MM.1S (cell line): ENCODE data around the gene WTIP.

Experiments
- DNase-seq: peaks from one replicate; pipeline ENCODE4 v3.0.0-alpha.2; 2015
- H2AFZ ChIP-seq: fragments of 300-600 bp; sonication (generic); 2 replicates; pipeline ENCODE4 v1.6.0; 2016; ENCODE audit warnings: antibody characterized with exemption, low read length
- H3F3A ChIP-seq: fragments of 300-600 bp; sonication (generic); 2 replicates; pipeline ENCODE4 v1.6.1; 2016; ENCODE audit warnings: mild to moderate bottlenecking, antibody characterized with exemption, low read length, moderate library complexity, mixed read lengths; ENCODE audit not compliant: insufficient read depth
- H3K27ac ChIP-seq: fragments of 300-600 bp; sonication (generic); 2 replicates; pipeline ENCODE4 v1.5.1; 2016; ENCODE audit warnings: mild to moderate bottlenecking, low read length
- H3K27me3 ChIP-seq: fragments of 300-600 bp; sonication (generic); replicated peaks from 2 replicates; pipeline ENCODE4 v1.6.0; 2016; ENCODE audit warnings: low read length; ENCODE audit not compliant: insufficient read depth
- H3K36me3 ChIP-seq: fragments of 300-600 bp; sonication (generic); replicated peaks from 2 replicates; pipeline ENCODE4 v1.6.1; 2016; ENCODE audit warnings: mild to moderate bottlenecking, low read length, mixed read lengths; ENCODE audit not compliant: insufficient read depth
- H3K4me1 ChIP-seq: fragments of 300-600 bp; sonication (generic); 2 replicates; pipeline ENCODE4 v1.6.1; 2016; ENCODE audit warnings: low read length, mixed read lengths
- H3K4me2 ChIP-seq: fragments of 300-600 bp; sonication (generic); 2 replicates; pipeline ENCODE4 v1.6.0; 2016; ENCODE audit warnings: low read depth, low read length
- H3K4me3 ChIP-seq: fragments of 300-600 bp; sonication (generic); 2 replicates; pipeline ENCODE4 v1.5.1; 2016; ENCODE audit warnings: low read length, mixed read lengths
- H3K79me2 ChIP-seq: fragments of 300-600 bp; sonication (generic); 2 replicates; pipeline ENCODE4 v1.6.1; 2016; ENCODE audit warnings: mixed run types, low read length, mixed read lengths
- H3K9ac ChIP-seq: fragments of 300-600 bp; sonication (generic); 2 replicates; pipeline ENCODE4 v1.6.1; 2016; ENCODE audit warnings: low read length, mixed read lengths
- H3K9me2 ChIP-seq: fragments of 300-600 bp; sonication (generic); replicated peaks from 2 replicates; pipeline ENCODE4 v1.6.1; 2016; ENCODE audit warnings: mild to moderate bottlenecking, low read length, mixed read lengths; ENCODE audit not compliant: insufficient read depth
- H3K9me3 ChIP-seq: fragments of 300-600 bp; sonication (generic); replicated peaks from 2 replicates; pipeline ENCODE4 v1.6.1; 2016; ENCODE audit warnings: mild to moderate bottlenecking, low read length, mixed read lengths; ENCODE audit not compliant: insufficient read depth
- H4K20me1 ChIP-seq: fragments of 300-600 bp; sonication (generic); 2 replicates; pipeline ENCODE4 v1.6.1; 2016; ENCODE audit warnings: mild to moderate bottlenecking, low read length, moderate library complexity, mixed read lengths; ENCODE audit not compliant: insufficient read depth
- CTCF ChIP-seq: fragments of 300-600 bp; sonication (generic); IDR thresholded peaks from 2 replicates; pipeline ENCODE4 v1.5.1; 2016; ENCODE audit warnings: antibody characterized with exemption, low read length, mixed read lengths
- EZH2 ChIP-seq: fragments of 300-600 bp; sonication (generic); optimal IDR thresholded peaks from 2 replicates; pipeline ENCODE3; 2017; ENCODE audit warnings: low read depth, mild to moderate bottlenecking, antibody characterized with exemption, low read length, mixed read lengths
- EZH2phosphoT487 ChIP-seq: fragments of 300-600 bp; sonication (generic); IDR thresholded peaks from 2 replicates; pipeline ENCODE4 v1.6.1; 2018; ENCODE audit warnings: antibody characterized with exemption, low read length

Gene WTIP

GRCh38 chr19:34480971-34481841 is at the start of gene WTIP:
TSS of gene WTIP (plus strand) at chr19:34481758. CDS start at chr19:34481975, 217 bp downstream.
- TF ChIP-seq EZH2: no peak
- TF ChIP-seq CTCF: no peak
- TF ChIP-seq EZH2phosphoT487: no peak
- Histone ChIP-seq H3K4me1 (no peaks in the 10 kb centered on the region), H2AFZ (no peak within 1 kb of the TSS), H3K36me3 (no peaks in the 10 kb centered on the region), H3K9me3 (no peaks in the 10 kb centered on the region), H3K27ac (no peak within 1 kb of the TSS), H3K9me2 (no peaks in the 10 kb centered on the region), H3K9ac (no peak within 1 kb of the TSS), H3K79me2 (no peaks in the 10 kb centered on the region), H3K4me2 (no peak within 1 kb of the TSS), H3K27me3 (no peaks in the 10 kb centered on the region), H3K4me3 (no peak within 1 kb of the TSS), H4K20me1 (no peaks in the 10 kb centered on the region), H3F3A (no peaks in the 10 kb centered on the region)
- no peak for DNase-seq

- H4K20me1 ChIP-seq: peaks cover 43% of the 10 kb centered on the region
Measured at GRCh38 chr19:34432797-34433196, 48.8 kb upstream of the WTIP start.

GRCh38 chr19:34436716-34437115 is 44.8 kb upstream of the WTIP start:
- H3K27me3 ChIP-seq: no peaks in the 10 kb centered on the region
- H3K9me3 ChIP-seq: no peaks in the 10 kb centered on the region
- no peaks in the 10 kb centered on the region for H3F3A ChIP-seq
- no peak overlapping the region for H3K4me3 ChIP-seq
- H3K36me3 ChIP-seq: peaks cover 29% of the 10 kb centered on the region
- H3K9me2 ChIP-seq: no peaks in the 10 kb centered on the region
- peaks cover 18% of the 10 kb centered on the region for H4K20me1 ChIP-seq
- peaks cover 94% of the 10 kb centered on the region for H3K79me2 ChIP-seq
- no peak overlapping the region for H3K4me2 ChIP-seq
- H3K9ac ChIP-seq: no peak overlapping the region
- no peak overlapping the region for H3K27ac ChIP-seq
- no peak overlapping the region for H2AFZ ChIP-seq
- DNase-seq: no peak
- TF ChIP-seq CTCF (no peak), EZH2 (no peak), EZH2phosphoT487 (no peak)
- no peaks in the 10 kb centered on the region for H3K4me1 ChIP-seq

More at GRCh38 chr19:34432797-34433196, 48.8 kb upstream of the WTIP start:
- Histone ChIP-seq H3K4me2 (no peak overlapping the region), H3K9me2 (no peaks in the 10 kb centered on the region), H3K4me1 (peaks cover 8% of the 10 kb centered on the region), H3K36me3 (peaks cover 19% of the 10 kb centered on the region; the same call in 1 of the 2 replicates), H3K4me3 (no peak overlapping the region), H3K27ac (no peak overlapping the region), H2AFZ (no peak overlapping the region), H3K9ac (no peak overlapping the region), H3F3A (peaks cover 18% of the 10 kb centered on the region), H3K9me3 (no peaks in the 10 kb centered on the region), H3K79me2 (peaks cover 98% of the 10 kb centered on the region), H3K27me3 (no peaks in the 10 kb centered on the region)
- DNase-seq: no peak
- TF ChIP-seq EZH2phosphoT487: no peak
- TF ChIP-seq CTCF: no peak
- TF ChIP-seq EZH2: no peak
